Measurements from ENCODE around the gene MMP17.
"Not testable (repeated sequence)": the region's sequence is repeated elsewhere in the genome, so short reads cannot be mapped to it uniquely, and the experiment has no call there.

MMP17 gene

DNA sequence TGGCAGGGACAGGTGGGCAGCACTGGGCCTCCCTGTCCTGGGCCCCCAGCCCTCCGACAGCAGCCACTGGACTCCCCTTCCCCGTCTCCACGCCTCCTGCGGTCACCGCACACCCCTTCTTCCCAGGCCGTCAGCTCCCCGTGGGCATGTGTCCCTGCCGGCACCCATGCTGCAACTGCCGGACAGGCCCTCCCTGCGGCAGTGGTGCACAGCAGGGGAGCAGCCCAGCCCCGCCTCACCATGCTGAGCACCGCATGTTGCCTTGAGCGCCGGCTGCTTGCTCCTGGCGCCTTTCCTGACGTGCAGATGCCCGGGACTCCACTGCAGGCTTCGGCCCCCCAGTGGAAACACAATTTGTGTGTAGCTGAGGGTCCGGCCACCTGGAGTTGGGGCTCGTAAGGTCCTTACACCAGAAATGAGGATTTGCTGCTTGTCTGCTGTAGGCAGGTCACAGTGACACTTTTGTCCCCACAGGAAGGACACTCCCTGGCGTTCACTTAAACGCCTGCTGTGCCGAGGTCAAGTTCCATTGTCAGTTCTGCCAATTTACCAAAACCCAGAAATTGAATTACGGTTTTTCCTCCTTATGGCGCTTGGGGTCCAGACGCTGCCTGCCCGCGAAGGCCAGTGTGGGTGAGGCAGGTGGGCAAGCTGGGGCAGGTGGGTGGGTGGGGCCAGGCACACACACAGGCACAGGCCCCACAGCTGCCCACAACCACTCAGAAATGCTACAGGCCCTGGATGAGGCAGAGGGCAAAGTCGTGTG, 28.2 kb upstream of the MMP17 start:
- no peak for DNase-seq (ENCODE audit: low read depth, low spot score)

DNA sequence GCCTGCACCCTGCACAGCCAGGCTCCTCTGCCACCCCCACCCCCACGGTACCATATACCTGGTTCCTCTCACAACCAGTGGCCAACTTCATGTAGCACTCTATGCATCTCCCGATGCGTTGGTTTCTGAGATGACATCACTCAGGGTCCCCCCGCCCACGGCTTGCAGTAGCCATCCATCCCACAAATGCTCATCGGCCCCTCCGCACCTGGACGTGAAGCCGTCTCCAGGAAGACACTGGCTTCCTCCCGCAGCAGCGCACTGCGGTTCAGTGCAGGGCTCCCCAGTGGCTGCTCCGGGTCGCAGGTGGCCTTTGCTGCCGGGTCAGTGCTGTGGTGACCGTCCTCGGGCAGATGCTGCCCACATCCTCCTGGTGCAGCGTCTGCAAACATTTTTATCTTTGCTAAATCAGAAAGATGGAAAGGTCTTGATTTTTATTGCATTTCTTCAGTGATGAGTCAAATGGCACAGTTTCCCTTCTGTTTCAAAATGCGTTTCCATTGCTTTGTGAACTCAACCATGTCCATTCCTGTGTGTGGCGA, 27.5 kb upstream of the MMP17 start:
- DNase-seq (ENCODE audit: low read depth, low spot score), result no peak

DNA sequence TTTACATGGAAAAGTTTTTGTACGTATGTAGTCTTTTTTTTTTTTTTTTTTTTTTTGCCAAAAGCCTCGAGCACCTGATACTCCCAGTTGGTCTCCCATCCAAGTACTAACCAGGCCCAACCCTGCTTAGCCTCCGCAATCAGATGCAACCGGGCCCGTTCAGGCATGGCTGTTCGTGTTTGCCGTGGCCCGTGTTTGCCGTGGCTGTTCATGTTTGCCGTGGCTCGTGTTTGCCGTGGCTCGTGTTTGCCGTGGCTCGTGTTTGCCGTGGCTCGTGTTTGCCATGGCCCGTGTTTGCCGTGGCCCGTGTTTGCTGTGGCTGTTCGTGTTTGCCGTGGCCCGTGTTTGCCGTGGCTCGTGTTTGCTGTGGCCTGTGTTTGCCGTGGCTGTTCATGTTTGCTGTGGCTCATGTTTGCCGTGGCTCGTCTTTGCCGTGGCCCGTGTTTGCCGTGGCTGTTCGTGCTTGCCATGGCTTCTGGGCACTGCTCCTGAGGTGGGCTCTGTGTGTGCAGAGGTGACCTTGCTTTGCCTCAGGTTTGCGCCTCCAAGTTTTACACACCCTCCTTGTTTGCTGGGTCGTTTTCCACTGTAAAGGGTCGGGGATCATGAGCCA, 26.8 kb upstream of the MMP17 start:
- no peak for DNase-seq (ENCODE audit: low read depth, low spot score)

DNA sequence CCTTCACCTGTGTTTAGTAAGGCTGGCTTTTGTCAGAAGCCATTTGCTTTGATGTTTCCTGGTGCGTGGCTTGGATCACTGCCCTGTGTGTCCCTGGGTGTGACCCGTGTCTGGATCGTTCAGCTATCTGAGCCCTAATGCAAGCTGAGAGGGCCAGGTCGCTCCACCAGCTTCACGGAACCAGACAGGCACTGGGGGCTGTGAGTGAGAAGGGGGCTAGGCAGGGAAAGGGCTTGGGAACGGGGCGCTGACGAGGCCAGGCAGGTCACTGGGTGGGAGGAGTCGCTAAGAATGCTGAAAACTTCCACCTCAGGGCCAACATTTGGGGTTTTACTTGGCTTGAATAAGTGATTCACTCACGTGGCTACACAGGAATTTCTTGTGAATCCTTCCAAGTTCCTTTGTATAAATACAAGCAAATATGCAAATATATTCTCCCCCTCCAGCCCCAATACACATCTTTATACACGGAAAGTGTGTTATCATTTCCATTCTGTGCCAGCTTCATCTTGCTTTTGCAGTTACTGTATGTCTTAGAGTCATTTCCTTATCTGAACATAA, 24.2 kb upstream of the MMP17 start:
- DNase-seq (ENCODE audit: low read depth, low spot score), result no peak

DNA sequence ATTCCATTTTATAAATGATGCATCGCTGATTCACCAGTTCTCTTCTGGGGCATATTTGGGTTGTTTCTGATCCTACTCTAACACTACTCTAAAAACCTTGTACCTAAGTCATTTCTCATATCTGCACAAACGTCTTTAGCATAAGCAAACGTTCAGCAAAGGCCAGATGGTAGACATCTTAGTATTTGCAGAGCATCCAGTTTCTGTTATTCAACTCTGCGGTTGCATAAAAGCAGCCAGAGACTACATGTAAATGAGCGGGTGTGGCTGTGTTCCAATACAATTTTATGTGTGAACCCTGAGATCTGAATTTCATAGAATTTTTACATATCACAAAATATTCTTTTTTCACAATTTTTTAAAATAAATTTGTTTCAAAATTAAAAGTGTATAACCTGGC, 22.8 kb upstream of the MMP17 start:
- DNase-seq (ENCODE audit: low read depth, low spot score), result no peak

DNA sequence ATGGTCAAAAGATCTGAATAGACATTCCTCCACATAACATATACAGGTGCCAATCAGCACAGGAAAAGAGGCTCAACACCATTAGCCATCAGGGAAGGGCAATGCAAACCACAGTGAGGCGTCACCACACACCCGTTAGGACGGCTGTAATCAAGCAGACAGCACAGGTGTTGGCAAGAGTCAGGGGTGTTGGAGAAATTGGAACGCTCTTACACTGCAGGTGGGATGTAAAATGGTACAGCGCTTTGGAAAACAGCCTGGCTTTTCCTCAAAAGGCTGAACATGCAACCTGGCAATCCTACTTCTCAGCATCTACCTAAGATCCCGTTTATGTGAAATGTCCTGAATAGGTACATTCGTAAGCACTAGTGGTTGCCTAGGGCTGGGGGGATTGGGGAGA, 21.5 kb upstream of the MMP17 start:
- DNase-seq (ENCODE audit: low read depth, low spot score), result no peak

DNA sequence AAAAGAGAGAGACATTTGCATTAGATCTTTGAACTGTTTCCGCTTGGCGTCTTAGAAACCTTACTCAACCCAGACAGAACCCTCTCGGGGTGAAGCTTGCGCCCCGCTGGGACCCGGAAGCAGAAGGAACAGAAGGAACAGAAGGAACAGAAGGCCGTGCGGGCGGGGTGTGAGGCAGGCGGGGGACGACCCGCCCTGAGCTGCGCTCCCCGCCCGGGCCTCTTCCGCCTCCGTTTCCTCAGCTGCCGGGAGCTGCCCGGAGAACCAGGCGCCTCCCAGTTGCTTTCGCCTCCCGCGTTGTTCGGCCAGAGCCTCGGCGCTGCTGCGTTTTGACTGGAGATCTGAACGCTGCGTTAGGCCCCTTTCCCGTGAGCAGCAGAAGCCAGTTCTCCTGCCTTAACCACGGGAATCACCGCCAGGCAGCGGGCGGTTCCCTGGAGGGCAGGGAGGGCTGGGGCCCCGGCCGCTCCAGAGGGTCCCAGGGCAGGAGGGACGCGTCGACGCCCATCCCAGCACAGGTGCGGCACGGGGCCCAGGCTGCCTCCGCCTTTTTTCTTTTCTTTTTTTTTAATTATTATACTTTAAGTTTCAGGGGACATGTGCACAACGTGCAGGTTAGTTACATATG, 19.3 kb upstream of the MMP17 start:
- no peak for DNase-seq (ENCODE audit: low read depth, low spot score)

DNA sequence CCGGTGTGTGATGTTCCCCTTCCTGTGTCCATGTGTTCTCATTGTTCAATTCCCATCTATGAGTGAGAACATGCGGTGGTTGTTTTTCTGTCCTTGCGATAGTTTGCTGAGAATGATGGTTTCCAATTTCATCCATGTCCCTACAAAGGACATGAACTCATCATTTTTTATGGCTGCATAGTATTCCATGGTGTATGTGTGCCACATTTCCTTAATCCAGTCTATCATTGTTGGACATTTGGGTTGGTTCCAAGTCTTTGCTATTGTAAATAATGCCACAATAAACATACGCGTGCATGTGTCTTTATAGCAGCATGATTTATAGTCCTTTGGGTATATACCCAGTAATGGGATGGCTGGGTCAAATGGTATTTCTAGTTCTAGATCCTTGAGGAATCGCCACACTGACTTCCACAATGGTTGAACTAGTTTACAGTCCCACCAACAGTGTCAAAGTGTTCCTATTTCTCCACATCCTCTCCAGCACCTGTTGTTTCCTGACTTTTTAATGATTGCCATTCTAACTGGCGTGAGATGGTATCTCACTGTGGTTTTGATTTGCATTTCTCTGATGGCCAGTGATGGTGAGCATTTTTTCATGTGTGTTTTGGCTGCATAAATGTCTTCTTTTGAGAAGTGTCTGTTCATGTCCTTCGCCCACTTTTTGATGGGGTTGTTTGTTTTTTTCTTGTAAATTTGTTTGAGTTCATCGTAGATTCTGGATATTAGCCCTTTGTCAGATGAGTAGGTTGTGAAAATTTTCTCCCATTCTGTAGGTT, 18.5 kb upstream of the MMP17 start:
- not testable (repeated sequence) for DNase-seq (ENCODE audit: low read depth, low spot score)

DNA sequence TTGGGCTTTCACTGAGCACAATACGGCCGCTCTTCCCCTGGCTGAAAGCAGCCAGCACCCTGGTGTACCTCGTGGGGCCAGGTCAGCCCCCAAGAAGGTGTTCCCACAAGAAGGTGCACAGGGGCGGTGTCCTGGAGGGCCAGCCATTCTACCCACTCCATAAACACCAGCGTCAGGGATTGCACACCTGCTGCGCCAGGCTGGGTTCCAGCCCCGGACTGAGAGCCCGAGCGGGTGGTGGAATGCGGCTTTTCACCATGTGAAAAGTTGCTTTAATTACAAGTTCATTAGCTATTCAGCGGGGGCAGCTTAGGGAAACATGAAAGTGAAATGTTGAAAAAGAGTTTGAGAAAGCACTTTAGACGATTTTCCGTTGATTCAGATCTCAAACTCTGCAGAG, 17.5 kb upstream of the MMP17 start:
- DNase-seq (ENCODE audit: low read depth, low spot score), result no peak

DNA sequence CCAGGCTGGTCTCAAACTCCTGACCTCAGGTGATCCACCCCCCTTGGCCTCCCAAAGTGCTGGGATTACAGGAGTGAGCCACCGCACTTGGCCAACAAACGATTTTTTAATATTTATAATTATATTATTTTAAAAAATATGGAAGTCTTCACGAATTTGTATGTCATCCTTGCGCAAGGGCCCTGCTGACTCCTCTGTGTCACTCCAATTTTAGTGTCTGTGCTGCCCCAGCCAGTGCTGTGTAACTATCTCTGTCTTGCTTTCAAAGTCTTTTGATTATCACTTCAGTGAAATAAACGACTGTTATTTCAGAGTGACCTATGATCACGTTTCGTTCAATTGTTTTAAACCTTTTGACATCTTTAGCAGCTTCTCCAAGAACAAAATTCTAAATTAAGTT, 13.1 kb upstream of the MMP17 start:
- no peak for DNase-seq (ENCODE audit: low read depth, low spot score)

DNA sequence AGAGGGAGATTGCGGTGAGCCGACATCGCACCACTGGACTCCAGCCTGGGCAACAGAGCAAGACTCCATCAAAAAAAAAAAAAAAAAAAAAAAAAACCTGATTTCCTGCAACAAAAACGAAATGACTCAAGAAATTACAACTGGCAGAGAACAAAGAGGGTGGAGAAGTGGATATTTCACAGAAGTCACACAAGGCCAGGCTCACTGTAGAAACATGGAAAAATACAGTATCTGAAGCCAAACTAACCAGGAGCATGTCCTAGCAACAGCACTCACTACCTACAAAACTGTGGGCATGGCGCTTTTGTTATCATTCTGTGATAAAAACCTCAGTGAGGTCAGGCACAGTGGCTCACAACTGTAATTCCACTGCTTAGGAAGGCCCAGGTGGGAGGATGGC, 11.7 kb upstream of the MMP17 start:
- no peak for DNase-seq (ENCODE audit: low read depth, low spot score)

DNA sequence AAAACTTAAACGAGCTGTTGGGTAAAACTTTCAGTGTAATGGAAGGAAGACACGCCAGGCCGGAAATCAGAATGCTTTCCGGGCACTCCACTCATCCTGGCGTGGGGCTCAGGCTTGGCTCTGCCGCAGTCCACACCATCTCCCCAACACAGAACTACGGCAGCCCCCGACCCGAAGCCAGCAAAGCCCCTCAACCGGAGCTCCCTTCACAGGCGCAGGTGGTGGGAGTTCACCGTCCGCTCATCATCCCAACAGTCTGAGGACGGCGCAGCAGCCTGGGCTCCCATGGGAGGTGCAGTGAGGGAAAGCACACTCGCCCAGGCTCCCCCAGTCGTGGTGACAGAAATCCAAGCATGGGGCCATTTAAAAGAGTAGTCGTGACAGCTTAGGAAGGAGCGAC, 11.0 kb upstream of the MMP17 start:
- no peak for DNase-seq (ENCODE audit: low read depth, low spot score)

DNA sequence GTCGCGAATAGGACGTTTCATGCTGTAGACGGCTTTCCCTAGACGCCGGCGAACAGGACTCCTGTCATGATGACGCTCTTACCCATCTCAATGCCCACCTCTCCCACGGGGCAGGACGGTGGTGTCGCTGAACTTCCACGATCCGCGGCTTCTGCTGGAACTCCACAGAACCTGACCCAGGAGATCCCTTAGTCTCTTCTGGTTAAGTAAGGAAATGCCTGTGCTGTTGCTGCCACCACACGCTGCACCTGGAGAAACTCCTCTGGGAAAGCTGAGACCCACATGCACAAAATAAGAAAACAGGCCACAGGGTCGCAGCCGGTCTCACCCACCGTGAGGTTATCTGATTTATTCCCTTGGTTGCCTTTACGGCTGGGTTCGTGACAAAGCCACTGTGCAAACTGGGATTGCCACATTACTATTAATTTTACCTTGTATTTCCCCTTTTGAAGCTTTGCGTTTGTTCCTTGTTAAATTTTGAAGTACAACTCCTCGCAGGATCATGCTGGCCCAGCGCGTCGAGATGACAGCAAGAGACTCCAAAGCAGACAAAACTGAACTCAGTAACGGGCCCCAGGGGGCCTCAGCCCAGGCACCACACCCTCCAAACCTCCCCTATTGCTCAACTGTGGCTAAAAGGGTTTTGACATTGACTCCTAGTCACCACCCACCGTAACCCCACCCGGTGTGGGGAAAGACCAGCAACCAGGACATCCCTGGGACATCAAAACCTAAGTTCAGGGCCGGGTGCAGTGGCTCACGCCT, 9.2 kb upstream of the MMP17 start:
- no peak for DNase-seq (ENCODE audit: low read depth, low spot score)

DNA sequence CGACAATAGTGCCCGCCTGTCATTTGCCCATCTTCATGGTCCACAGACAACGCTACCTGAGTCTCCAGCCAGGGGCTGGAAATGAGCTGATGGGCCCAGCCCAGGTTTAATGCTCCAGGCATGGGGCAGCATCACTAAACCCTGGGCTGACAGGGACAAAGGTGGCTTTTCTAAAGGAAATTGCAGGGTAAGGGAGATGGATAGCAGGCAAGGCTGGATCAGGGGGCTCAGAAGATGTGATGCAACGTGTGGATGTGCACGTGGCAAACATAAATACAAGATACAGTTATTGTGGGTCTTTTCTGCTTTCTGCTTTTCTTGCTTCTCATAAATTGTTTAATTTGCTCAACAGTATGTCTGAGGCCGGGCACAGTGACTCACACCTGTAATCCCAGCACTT, 3.7 kb upstream of the MMP17 start:
- no peak for DNase-seq (ENCODE audit: low read depth, low spot score)

DNA sequence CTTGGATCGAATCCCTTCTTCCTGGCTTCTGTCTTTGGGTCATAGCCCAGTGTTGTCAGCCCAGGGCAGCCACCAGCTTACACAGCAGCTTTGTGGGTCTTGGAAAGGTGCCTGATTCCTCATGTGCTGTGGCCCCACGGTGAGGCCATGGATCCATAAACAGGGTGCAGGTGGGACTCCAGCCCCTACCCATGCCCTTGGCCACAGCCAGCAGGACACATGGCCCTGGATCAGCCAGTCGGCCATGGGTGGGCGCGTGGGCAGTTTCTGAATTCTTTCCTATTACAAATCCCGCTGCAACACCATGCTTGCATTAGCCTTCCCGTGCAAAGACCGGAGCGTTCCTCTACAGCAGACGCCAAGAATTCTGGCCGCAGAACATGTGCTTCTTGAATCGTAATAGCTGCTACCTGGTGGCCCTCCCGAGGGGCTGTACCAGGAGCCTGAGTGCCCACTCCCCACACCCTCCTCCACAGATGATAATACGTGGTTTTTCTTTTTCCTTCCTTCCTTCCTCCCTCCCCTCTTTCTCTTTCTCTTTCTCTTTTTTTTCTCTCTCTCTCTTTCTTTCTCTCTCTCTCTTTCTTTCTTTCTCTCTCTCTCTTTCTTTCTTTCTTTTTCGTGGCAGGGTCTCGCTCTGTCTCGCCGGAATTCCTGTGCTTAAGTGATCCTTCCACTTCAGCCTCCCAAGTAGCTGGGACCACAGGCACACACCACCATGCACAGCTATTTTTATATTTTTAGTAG, 2.9 kb upstream of the MMP17 start:
- no peak for DNase-seq (ENCODE audit: low read depth, low spot score)

DNA sequence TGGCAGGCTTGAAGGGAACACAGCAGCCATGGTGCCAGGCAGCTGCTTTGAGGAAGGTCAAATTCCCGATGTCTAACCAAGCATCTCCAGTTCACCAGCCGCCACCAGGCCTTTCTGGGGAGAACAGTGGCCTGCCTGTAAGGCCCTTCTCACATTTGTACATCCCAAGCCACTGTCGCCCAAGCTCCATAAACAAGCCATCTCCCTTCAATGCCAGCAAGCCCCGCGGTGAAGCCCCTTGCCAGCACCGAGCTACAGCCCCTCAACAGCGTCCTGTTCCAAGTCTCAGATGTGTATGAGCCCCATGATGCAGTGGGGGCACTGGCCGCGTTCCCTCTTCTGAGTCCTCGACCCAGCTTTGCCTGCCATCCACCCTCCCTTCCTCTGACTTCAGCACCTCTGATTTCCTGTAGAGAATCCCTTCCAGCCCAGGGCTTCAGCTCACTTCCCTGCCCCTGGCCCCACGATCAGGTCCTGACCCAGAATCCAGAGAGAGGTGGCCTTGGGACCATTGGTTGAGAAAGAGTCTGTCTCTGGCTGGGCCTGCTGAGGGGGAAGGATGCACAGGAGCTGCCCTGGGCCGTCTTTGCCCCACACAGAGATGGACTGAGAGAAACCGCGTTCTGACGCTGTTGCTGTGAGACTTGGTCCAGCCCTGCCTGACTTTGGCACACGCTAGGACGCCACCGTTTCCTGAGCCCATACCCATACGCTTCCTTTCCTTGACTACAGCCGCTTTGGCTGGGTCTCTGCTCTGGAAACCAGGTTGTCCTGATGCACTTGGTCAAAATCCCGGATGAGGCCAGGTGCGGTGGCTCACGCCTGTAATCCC, 1.9 kb upstream of the MMP17 start:
- no peak for DNase-seq (ENCODE audit: low read depth, low spot score)

DNA sequence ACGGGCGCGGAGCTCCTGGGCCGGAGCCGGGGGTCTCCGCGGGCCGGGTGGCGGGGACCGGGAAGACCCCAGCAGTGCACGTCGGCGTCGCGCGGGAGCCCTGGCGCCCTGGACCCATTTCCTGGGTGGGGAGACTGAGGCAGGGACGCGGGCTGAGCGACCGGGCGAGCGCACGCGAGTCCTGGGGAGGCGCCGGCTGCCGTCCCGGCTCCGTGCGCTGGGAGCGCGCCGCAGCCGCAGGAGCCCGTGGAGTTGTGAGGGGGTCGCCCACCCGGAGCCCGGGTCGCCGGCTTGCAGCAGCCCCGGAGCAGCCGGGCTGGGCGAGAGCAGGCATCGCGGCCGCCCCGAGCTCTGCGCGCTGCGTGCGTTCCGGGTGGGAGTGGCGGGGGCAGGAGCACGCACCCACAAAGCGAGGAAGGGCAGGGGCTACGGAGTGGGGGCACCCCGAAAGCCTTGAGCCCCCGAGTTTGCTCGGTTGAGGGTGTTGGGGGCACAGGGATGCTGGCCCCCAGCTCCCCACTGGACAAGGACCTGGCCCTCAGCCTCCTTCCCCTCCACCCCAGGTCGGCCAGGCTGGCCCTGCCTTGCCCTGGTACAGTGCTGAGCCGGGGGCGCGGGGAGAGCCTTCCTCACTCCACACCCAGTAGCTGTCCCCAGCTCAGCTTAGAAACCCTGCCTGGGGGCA, 620 bp downstream of the MMP17 start:
- DNase-seq (ENCODE audit: low read depth, low spot score), result no peak

DNA sequence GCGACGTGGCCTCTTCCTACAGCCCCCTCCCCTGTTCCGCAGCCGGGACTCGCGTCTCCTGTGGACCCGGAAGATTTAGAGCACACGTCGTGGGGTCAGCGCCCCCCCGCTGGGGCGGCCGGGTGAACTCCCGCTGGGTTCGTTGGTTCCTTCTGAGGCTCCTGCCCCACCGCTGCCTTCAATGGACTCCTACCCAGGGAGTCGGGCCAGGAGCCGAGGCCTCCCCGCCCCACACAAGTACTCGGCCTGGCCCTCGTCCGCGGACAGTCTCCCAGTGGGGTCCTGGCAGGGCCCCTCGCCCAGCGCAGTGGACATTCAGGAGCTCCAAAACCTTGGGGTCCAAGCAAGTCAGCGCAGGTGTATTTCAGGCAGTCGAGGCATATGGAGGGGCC, 1.2 kb downstream of the MMP17 start:
- no peak for DNase-seq (ENCODE audit: low read depth, low spot score)

DNA sequence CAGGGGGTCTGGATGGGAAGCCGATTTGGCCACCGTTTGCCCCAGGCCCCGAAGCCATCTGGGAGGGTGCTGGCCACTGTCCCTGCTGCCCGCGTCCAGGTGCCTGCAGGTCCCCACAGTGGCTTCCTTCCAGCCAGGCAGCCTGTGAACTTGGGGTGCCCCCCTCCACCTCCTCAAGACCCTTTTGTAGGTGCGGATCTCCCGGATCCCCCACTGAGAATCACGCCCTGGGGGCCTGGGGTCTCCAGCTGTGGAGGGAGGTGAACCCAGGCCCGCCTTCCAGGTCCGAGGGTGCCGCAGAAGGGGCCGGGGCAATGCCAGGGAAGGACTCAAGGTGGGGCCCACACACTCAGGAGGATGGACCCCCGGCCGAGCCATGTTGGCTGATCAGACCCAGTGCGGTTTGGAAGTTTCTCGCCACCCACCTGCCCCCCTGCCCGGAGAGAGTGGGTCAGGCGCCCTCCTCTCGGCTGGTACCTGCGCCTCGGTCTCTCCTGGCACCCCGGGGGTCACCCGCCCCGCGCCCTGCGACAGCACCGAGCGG, 1.7 kb downstream of the MMP17 start:
- DNase-seq (ENCODE audit: low read depth, low spot score), result no peak

All from brain pericyte (primary cell).